Measurements from ENCODE around the gene PTPRC.

DNA sequence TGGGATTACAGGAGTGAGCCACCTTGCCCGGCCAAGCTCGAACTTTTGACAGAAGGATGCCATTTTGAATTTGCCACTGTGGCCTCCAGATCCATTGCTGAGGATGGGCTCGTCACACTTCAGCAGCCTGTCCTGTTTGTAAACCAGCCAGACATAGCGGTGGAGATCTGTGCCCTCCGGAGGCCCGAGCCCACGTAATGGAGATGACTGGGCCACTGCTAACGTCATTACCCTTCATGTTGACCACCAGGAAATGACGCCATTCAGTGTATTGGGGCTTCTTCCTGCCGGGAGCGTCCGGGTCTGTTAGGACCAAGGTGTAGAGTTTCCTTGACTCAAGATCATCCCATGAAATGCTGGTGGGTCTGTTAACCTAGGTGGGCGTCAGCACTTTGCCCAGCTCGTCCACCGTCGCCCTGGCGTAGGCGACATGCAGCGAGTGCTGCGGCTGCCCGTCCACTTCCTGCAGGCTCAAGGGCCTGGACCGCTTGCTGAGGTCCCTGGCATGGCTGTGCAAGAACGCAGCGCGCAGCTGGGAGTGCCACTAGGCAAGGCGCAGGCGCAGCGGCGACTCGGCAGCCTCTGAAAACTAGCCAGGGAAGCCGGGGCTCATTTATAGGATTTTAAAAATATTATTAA is 40.8 kb downstream of the PTPRC start:
- TF ChIP-seq BHLHE40 (IDR thresholded peaks at IDR 0.05; ENCODE audit: borderline replicate concordance) (no peak), L3MBTL2 (conservative IDR thresholded peaks at IDR 0.05) (no peak), FOXM1 (IDR thresholded peaks at IDR 0.05; ENCODE audit: borderline replicate concordance) (no peak), TARDBP (IDR thresholded peaks at IDR 0.05) (no peak), SUZ12 (IDR thresholded peaks at IDR 0.05) (no peak), FOXA1 (IDR thresholded peaks at IDR 0.05) (no peak), LEF1 (IDR thresholded peaks at IDR 0.05; ENCODE audit: borderline replicate concordance) (no peak), ZNF384 (IDR thresholded peaks at IDR 0.05) (no peak)

All from HEK293T (cell line).